OCI-LY3 (cell line): ENCODE measurements around the gene AGAP2.

Experiments used
- H2AFZ ChIP-seq: fragments of 200-600, 300-600 bp; shearing (Covaris generic); 2 replicates; pipeline ENCODE4 v1.6.0; 2014; ENCODE audit warnings: antibody characterized with exemption, low read depth, low read length
- H3K27ac ChIP-seq: fragments of 200-600, 300-600 bp; sonication (generic); 2 replicates; pipeline ENCODE4 v1.5.1; 2014; ENCODE audit warnings: mild to moderate bottlenecking, low read length, moderate library complexity, mixed read lengths
- H3K27me3 ChIP-seq: fragments of 200-600, 300-600 bp; sonication (generic); 2 replicates; pipeline ENCODE4 v1.6.1; 2014; ENCODE audit warnings: low read depth, low read length, mixed read lengths
- H3K36me3 ChIP-seq: fragments of 200-600, 300-600 bp; sonication (generic); replicated peaks from 2 replicates; pipeline ENCODE3; 2014; ENCODE audit warnings: low read depth, low read length, mixed read lengths
- H3K4me1 ChIP-seq: fragments of 300-600, 200-600 bp; sonication (generic); 2 replicates; pipeline ENCODE4 v1.6.1; 2014; ENCODE audit warnings: low read length, mixed read lengths
- H3K4me2 ChIP-seq: fragments of 200-600, 300-600 bp; sonication (generic); 2 replicates; pipeline ENCODE4 v1.6.1; 2014; ENCODE audit warnings: low read length, mixed read lengths
- H3K4me3 ChIP-seq: fragments of 300-600, 200-600 bp; sonication (generic); 2 replicates; pipeline ENCODE4 v1.5.1; 2014; ENCODE audit warnings: antibody characterized with exemption, mild to moderate bottlenecking, low read length, moderate library complexity
- H3K79me2 ChIP-seq: fragments of 300-600, 200-600 bp; shearing (Covaris generic); 2 replicates; pipeline ENCODE4 v1.6.1; 2014; ENCODE audit warnings: mild to moderate bottlenecking, low read length, mixed read lengths
- H3K9ac ChIP-seq: fragments of 300-600, 200-600 bp; shearing (Covaris generic); 2 replicates; pipeline ENCODE4 v1.6.0; 2014; ENCODE audit warnings: mild to moderate bottlenecking, low read length, moderate library complexity
- H3K9me3 ChIP-seq: fragments of 200-600, 300-600 bp; shearing (Covaris generic); 2 replicates; pipeline ENCODE4 v1.6.1; 2014; ENCODE audit warnings: low read length, mixed read lengths; ENCODE audit not compliant: insufficient read depth
- H4K20me1 ChIP-seq: fragments of 200-600, 300-600 bp; sonication (generic); 2 replicates; pipeline ENCODE4 v1.6.1; 2016; ENCODE audit warnings: low read length, mixed read lengths; ENCODE audit not compliant: insufficient read depth
- CTCF ChIP-seq: fragments of 200-600, 300-600 bp; sonication (generic); IDR thresholded peaks from 2 replicates; pipeline ENCODE4 v1.5.1; 2014; ENCODE audit warnings: antibody characterized with exemption, low read length, low read depth
- EZH2phosphoT487 ChIP-seq: fragments of 200-600 bp; shearing (Covaris generic); IDR thresholded peaks from 2 replicates; pipeline ENCODE4 v1.6.1; 2018; ENCODE audit warnings: antibody characterized with exemption, mixed run types, low read depth

AGAP2 gene

GRCh38 chr12:57754411-57755193 is 16.1 kb upstream of the AGAP2 start, which contains the start of gene MARCHF9:
Gene MARCHF9 (plus strand): TSS chr12:57755103. CDS start chr12:57755529, 426 bp downstream.
- Histone ChIP-seq H3K9me3 (no peaks in the 10 kb centered on the region), H3K4me3 (peak within 1 kb of the TSS; percentile 82), H3K4me1 (peaks cover 32% of the 10 kb centered on the region), H3K27ac (peak within 1 kb of the TSS; percentile 92), H3K79me2 (peaks cover 62% of the 10 kb centered on the region), H4K20me1 (peaks cover 8% of the 10 kb centered on the region), H2AFZ (no peak within 1 kb of the TSS), H3K9ac (peak within 1 kb of the TSS; percentile 94), H3K36me3 (peaks cover 38% of the 10 kb centered on the region), H3K27me3 (no peaks in the 10 kb centered on the region), H3K4me2 (peak within 1 kb of the TSS; percentile 99)
- no peak for TF ChIP-seq EZH2phosphoT487
- no peak for TF ChIP-seq CTCF

DNA sequence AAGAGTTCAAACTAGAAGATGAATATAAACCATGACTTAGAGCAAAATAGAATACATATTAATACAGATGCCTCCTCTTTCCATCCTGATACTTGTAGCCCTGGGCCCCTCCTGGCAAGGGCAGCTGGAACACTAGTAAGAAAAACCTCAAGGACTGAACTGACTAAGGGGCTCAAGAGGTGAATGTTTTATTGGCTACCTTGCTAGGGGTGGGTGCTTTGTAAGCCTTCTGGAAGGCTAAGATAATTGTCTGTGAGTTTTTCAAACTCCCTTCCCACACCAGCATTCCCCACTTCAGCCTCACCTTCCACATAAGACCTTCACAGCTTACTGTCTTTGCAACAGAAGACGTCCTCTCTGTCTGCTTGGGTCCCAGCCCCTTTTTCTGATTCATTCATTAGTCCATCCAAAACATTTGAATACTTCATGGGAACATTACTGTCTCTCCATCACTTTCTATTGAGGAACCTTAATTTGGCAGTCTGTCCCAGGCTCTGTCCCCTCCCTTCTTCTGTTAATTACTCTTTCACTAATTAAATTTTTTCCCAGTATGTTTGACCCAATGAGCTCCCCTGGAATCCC is 15.3 kb upstream of the AGAP2 start:
- peaks cover 40% of the 10 kb centered on the region for H3K36me3 ChIP-seq
- no peaks in the 10 kb centered on the region for H3K9me3 ChIP-seq
- TF ChIP-seq EZH2phosphoT487 = no peak
- TF ChIP-seq CTCF = no peak
- peak overlapping the region; percentile 62 for H3K4me2 ChIP-seq
- peaks cover 64% of the 10 kb centered on the region for H3K79me2 ChIP-seq
- no peaks in the 10 kb centered on the region for H3K27me3 ChIP-seq
- no peak overlapping the region for H2AFZ ChIP-seq
- H3K27ac ChIP-seq = no peak overlapping the region
- H4K20me1 ChIP-seq = 0 out of 2 replicates have a peak, but pooled peaks cover 2% of the 10 kb centered on the region
- H3K9ac ChIP-seq = no peak overlapping the region
- peak overlapping the region; percentile 82 for H3K4me3 ChIP-seq
- peaks cover 32% of the 10 kb centered on the region for H3K4me1 ChIP-seq

GRCh38 chr12:57752668-57753000 is 14.1 kb upstream of the AGAP2 start:
- Histone ChIP-seq H3K36me3 (peaks cover 35% of the 10 kb centered on the region), H3K9ac (peak overlapping the region; percentile 48), H3K4me3 (peak overlapping the region; percentile 74), H4K20me1 (no peaks in the 10 kb centered on the region), H2AFZ (no peak overlapping the region), H3K4me1 (peaks cover 35% of the 10 kb centered on the region), H3K27me3 (no peaks in the 10 kb centered on the region), H3K4me2 (peak overlapping the region; percentile 79), H3K9me3 (no peaks in the 10 kb centered on the region), H3K79me2 (peaks cover 57% of the 10 kb centered on the region), H3K27ac (peak overlapping the region; percentile 11; the same call in 1 of the 2 replicates)
- TF ChIP-seq EZH2phosphoT487 (no peak), CTCF (no peak)
